Measurements from ENCODE around the gene MT1F.
A peak's percentile ranks its signal among the peaks of the same experiment; 100 is the strongest.
"Not testable (repeated sequence)": the region's sequence is repeated elsewhere in the genome, so short reads cannot be mapped to it uniquely, and the experiment has no call there.

The MT1F gene

GRCh38 chr16:56667581-56668571, 10.1 kb downstream of the MT1F start, which contains the start of gene MT1G:
TSS of gene MT1G (minus strand) at chr16:56668065. CDS start at chr16:56667993, 72 bp downstream.
- peak; percentile 40 to 63 for DNase-seq
- no peak for TF ChIP-seq POLR2A (IDR thresholded peaks at IDR 0.05; ENCODE audit: low read length)
- TF ChIP-seq GATA1 (IDR thresholded peaks at IDR 0.05; ENCODE audit: low read depth, low read length): no peak

GRCh38 chr16:56669005-56669839, 11.5 kb downstream of the MT1F start, which contains the start of gene MT1H:
TSS of gene MT1H (plus strand) at chr16:56669814. CDS start at chr16:56669885, 71 bp downstream.
- TF ChIP-seq GATA1 (IDR thresholded peaks at IDR 0.05; ENCODE audit: low read depth, low read length) (no peak), POLR2A (IDR thresholded peaks at IDR 0.05; ENCODE audit: low read length) (no peak)
- DNase-seq: peak in 1 of 2 experiments; percentile 36

GRCh38 chr16:56669840-56670619, 12.3 kb downstream of the MT1F start:
- TF ChIP-seq GATA1 (IDR thresholded peaks at IDR 0.05; ENCODE audit: low read depth, low read length): no peak
- TF ChIP-seq POLR2A (IDR thresholded peaks at IDR 0.05; ENCODE audit: low read length): no peak
- no peak for DNase-seq

- DNase-seq: no peak
- TF ChIP-seq POLR2A (IDR thresholded peaks at IDR 0.05; ENCODE audit: low read length) (no peak), GATA1 (IDR thresholded peaks at IDR 0.05; ENCODE audit: low read depth, low read length) (no peak)
Measured at GRCh38 chr16:56670620-56670934, 12.8 kb downstream of the MT1F start.

GRCh38 chr16:56671691-56672090, 13.9 kb downstream of the MT1F start:
- DNase-seq: not testable (repeated sequence)

- not testable (repeated sequence) for DNase-seq
Measured at GRCh38 chr16:56672171-56672570, 14.4 kb downstream of the MT1F start.

GRCh38 chr16:56672761-56673536, 15.2 kb downstream of the MT1F start:
- DNase-seq: no peak
- TF ChIP-seq GATA1 (IDR thresholded peaks at IDR 0.05; ENCODE audit: low read depth, low read length): no peak
- TF ChIP-seq POLR2A (IDR thresholded peaks at IDR 0.05; ENCODE audit: low read length): no peak

- TF ChIP-seq POLR2A (IDR thresholded peaks at IDR 0.05; ENCODE audit: low read length): no peak
- no peak for TF ChIP-seq GATA1 (IDR thresholded peaks at IDR 0.05; ENCODE audit: low read depth, low read length)
- DNase-seq: peak; percentile 34 to 37
Measured at GRCh38 chr16:56673921-56674320, 16.2 kb downstream of the MT1F start.

GRCh38 chr16:56674570-56674969, 16.8 kb downstream of the MT1F start:
- DNase-seq: not testable (repeated sequence)

GRCh38 chr16:56675685-56676210, 18.0 kb downstream of the MT1F start:
- no peak for DNase-seq
- TF ChIP-seq GATA1 (IDR thresholded peaks at IDR 0.05; ENCODE audit: low read depth, low read length) (no peak), POLR2A (IDR thresholded peaks at IDR 0.05; ENCODE audit: low read length) (no peak)

GRCh38 chr16:56677474-56677873, 19.7 kb downstream of the MT1F start:
- TF ChIP-seq POLR2A (IDR thresholded peaks at IDR 0.05; ENCODE audit: low read length): no peak
- no peak for TF ChIP-seq GATA1 (IDR thresholded peaks at IDR 0.05; ENCODE audit: low read depth, low read length)
- DNase-seq: no peak

GRCh38 chr16:56679078-56679730, 21.4 kb downstream of the MT1F start:
- no peak for TF ChIP-seq POLR2A (IDR thresholded peaks at IDR 0.05; ENCODE audit: low read length)
- TF ChIP-seq GATA1 (IDR thresholded peaks at IDR 0.05; ENCODE audit: low read depth, low read length): no peak

More at GRCh38 chr16:56679078-56679730, 21.4 kb downstream of the MT1F start:
- no peak for DNase-seq
